ENCODE measurements around the gene TNFAIP2. TPM values are rescaled to one million over a fixed set of nuclear protein-coding genes. Genes with fewer than 3 reads are reported as not detected.

Gene TNFAIP2
- total and polyA plus RNA-seq, 2 experiments from 2014 or later, result 9.9 to 14.1 TPM

- no peak for TF ChIP-seq REST (IDR thresholded peaks at IDR 0.05; ENCODE audit: unreplicated experiment)
Measured at GRCh38 chr14:103134919-103135318, 11.7 kb downstream of the TNFAIP2 start (continued).

GRCh38 chr14:103135333-103136260 lies 12.3 kb downstream of the TNFAIP2 start:
- Histone ChIP-seq H3K27ac (ENCODE audit: low read depth) (no peak overlapping the region), H4K20me1 (replicated peaks; ENCODE audit: insufficient read depth) (no peaks in the 10 kb centered on the region), H3K27me3 (ENCODE audit: insufficient read depth) (peaks cover 31% of the 10 kb centered on the region), H3K4me3 (no peak overlapping the region), H3K4me2 (no peak overlapping the region), H3K9me2 (ENCODE audit: insufficient read depth) (no peaks in the 10 kb centered on the region), H3K36me3 (ENCODE audit: insufficient read depth) (no peaks in the 10 kb centered on the region), H3K4me1 (ENCODE audit: insufficient read depth) (peaks cover 12% of the 10 kb centered on the region), H2AFZ (no peak overlapping the region), H3F3A (replicated peaks; ENCODE audit: low read depth) (0 out of 2 replicates have a peak, but pooled peaks cover 2% of the 10 kb centered on the region), H3K79me2 (replicated peaks; ENCODE audit: insufficient read depth) (no peaks in the 10 kb centered on the region)
- H3K36me3 Mint-ChIP-seq (ENCODE audit: low read depth), result peaks cover 6% of the 10 kb centered on the region; the same call in 1 of the 3 replicates
- H3K4me3 Mint-ChIP-seq, result no peak overlapping the region
- no peaks in the 10 kb centered on the region; the same call in 2 of the 3 replicates for H3K9me3 Mint-ChIP-seq
- TF ChIP-seq NANOG (IDR thresholded peaks at IDR 0.05; ENCODE audit: borderline replicate concordance) (no peak), EZH2 (IDR thresholded peaks at IDR 0.05; ENCODE audit: low read depth, unreplicated experiment) (no peak), ETS1 (IDR thresholded peaks at IDR 0.05) (no peak)
- peak overlapping the region; percentile 65; the same call in 1 of the 2 replicates for H3K27ac Mint-ChIP-seq
- ATAC-seq (no peak), DNase-seq (ENCODE audit: low spot score) (no peak)
- peaks cover 27% of the 10 kb centered on the region for H3K4me1 Mint-ChIP-seq
- peaks cover 25% of the 10 kb centered on the region for H3K27me3 Mint-ChIP-seq (ENCODE audit: insufficient read depth, low read depth, poor library complexity)

Data from GM23338 (cell line).